ENCODE data around the gene RCE1.

RCE1 gene

GRCh38 chr11:66841861-66842260, 1.4 kb upstream of the RCE1 start:
- TF ChIP-seq CTCF (IDR thresholded peaks at IDR 0.05) = no peak

GRCh38 chr11:66842501-66842895, 743 bp upstream of the RCE1 start:
- TF ChIP-seq CTCF (IDR thresholded peaks at IDR 0.05) = no peak

- no peak for TF ChIP-seq CTCF (IDR thresholded peaks at IDR 0.05)
Measured at GRCh38 chr11:66843776-66844495, 695 bp downstream of the RCE1 start.

- TF ChIP-seq CTCF (IDR thresholded peaks at IDR 0.05) = no peak
Measured at GRCh38 chr11:66844496-66845142, 1.4 kb downstream of the RCE1 start.

GRCh38 chr11:66845143-66845875, 2.1 kb downstream of the RCE1 start:
- TF ChIP-seq CTCF (IDR thresholded peaks at IDR 0.05) = no peak

GRCh38 chr11:66845876-66846212, 2.6 kb downstream of the RCE1 start:
- TF ChIP-seq CTCF (IDR thresholded peaks at IDR 0.05) = no peak

GRCh38 chr11:66846671-66847091, 3.4 kb downstream of the RCE1 start:
- no peak for TF ChIP-seq CTCF (IDR thresholded peaks at IDR 0.05)
